GM12878 (cell line): ENCODE measurements around the gene INHBB. TPM values are rescaled to one million over a fixed set of nuclear protein-coding genes. Genes with fewer than 3 reads are reported as not detected.

Source experiments
- CBX3 ChIP-seq: fragments of 200-600 bp; sonication (generic); IDR thresholded peaks from 2 replicates; pipeline ENCODE4 v1.6.1; 2016; ENCODE audit warnings: low read depth, borderline replicate concordance
- E2F8 ChIP-seq: fragments of 450-650 bp; IDR thresholded peaks from 2 replicates; pipeline ENCODE4 v1.6.1; 2018; ENCODE audit warnings: mild to moderate bottlenecking, low read depth, moderate library complexity; ENCODE audit not compliant: partially characterized antibody
- KDM1A ChIP-seq: fragments of 200-600 bp; sonication (generic); IDR thresholded peaks from 2 replicates; pipeline ENCODE4 v1.6.1; 2016; ENCODE audit warnings: borderline replicate concordance
- KLF5 ChIP-seq: fragments of 450-650 bp; IDR thresholded peaks from 2 replicates; pipeline ENCODE4 v1.6.1; 2014; ENCODE audit warnings: mild to moderate bottlenecking; ENCODE audit not compliant: partially characterized antibody
- NFIC ChIP-seq: IDR thresholded peaks from 2 replicates; pipeline ENCODE4 v1.6.1; 2012; ENCODE audit warnings: low read depth, mild to moderate bottlenecking, inconsistent platforms, low read length, moderate library complexity
- NFYA ChIP-seq: IDR thresholded peaks from 2 replicates; pipeline ENCODE4 v1.6.1; 2011; ENCODE audit warnings: low read depth, mild to moderate bottlenecking, low read length, improper control_type of control experiment, borderline replicate concordance
- PRDM15 ChIP-seq: fragments of 450-650 bp; formaldehyde crosslinking; IDR thresholded peaks from 2 replicates; pipeline ENCODE4 v1.4.0; 2020; ENCODE audit warnings: mild to moderate bottlenecking, moderate library complexity
- RELA ChIP-seq: fragments of 450-650 bp; IDR thresholded peaks from 2 replicates; pipeline ENCODE4 v1.8.0; 2014; ENCODE audit warnings: borderline replicate concordance; ENCODE audit not compliant: partially characterized antibody
- SREBF2 ChIP-seq: IDR thresholded peaks from 2 replicates; pipeline ENCODE4 v1.6.1; 2012; ENCODE audit warnings: mild to moderate bottlenecking, low read length
- polyA plus RNA-seq, 11 experiments: library from polyadenylated mRNA; depleted of rRNA in 4 of 11; unstranded in 6 of 11; stranded (reverse) in 5 of 11; fragments of >200 nt; fragmentation: Nextera tagmentation in 4 of 11; fragmentation: Illumina TruSeq in 1 of 11; extraction: Ambion mirVana in 4 of 11; extraction: Trizol in 1 of 11; gene quantifications; 1 replicate in 1 of 11; 2 replicates in 10 of 11; pipeline versions ENCODE4 v1.2.1 to v1.2.3, GENCODE V29; 2011 to 2016; ENCODE audit warnings: inconsistent platforms in 2 of 11, missing spikeins in 2 of 11, low read depth in 1 of 11
- total RNA-seq, 4 experiments: library from RNA; depleted of rRNA in 3 of 4; stranded (reverse); fragments of >200 nt in 3 of 4; fragmentation: Illumina TruSeq in 1 of 4; extraction: Trizol in 1 of 4; gene quantifications; 2 replicates each; pipeline versions ENCODE4 v1.2.1 to v1.2.3, GENCODE V29; 2013 to 2021

The INHBB gene
- total and polyA plus RNA-seq, 10 of the 15 experiments (the other 5 are each of a cell fraction or from before 2014, with no cell fraction given), result 0.05 TPM; not detected in 9

- TF ChIP-seq PRDM15 (CRISPR knock-in tag) (no peak), KLF5 (no peak), SREBF2 (no peak), KDM1A (no peak), RELA (no peak), CBX3 (no peak), NFYA (no peak), NFIC (no peak), E2F8 (no peak)
Observed at GRCh38 chr2:120303177-120303576, 42.8 kb upstream of the INHBB start (continued).
